ENCODE measurements around the gene SLFN5. TPM values are rescaled to one million over a fixed set of nuclear protein-coding genes. Genes with fewer than 3 reads are reported as not detected.
"Not testable (repeated sequence)": the region's sequence is repeated elsewhere in the genome, so short reads cannot be mapped to it uniquely, and the experiment has no call there.

SLFN5 gene
- 10 to 100 TPM in 2 of 4 donors, 1 to 10 TPM in 2; 4.9 to 17.9 (median 9.1) TPM for total RNA-seq

GRCh38 chr17:35242805-35243560 is at the start of gene SLFN5:
Gene SLFN5 (plus strand): TSS chr17:35243072. CDS start chr17:35258691, 15,619 bp downstream.
- Histone ChIP-seq H3K27ac (peak within 1 kb of the TSS; percentile 94), H3K9me3 (no peaks in the 10 kb centered on the region), H3K4me3 (peak within 1 kb of the TSS; percentile 67), H3K36me3 (no peaks in the 10 kb centered on the region), H3K27me3 (no peaks in the 10 kb centered on the region), H3K4me1 (peaks cover 39% of the 10 kb centered on the region)
- TF ChIP-seq CTCF (IDR thresholded peaks at IDR 0.05) (no peak), EP300 (IDR thresholded peaks at IDR 0.05) (no peak), POLR2AphosphoS5 (IDR thresholded peaks at IDR 0.05) (peak in 2 of 3 donors; percentile 85 to 87), POLR2A (IDR thresholded peaks at IDR 0.05) (peak; percentile 91)
- peak; percentile 98 for DNase-seq (ENCODE audit: low spot score in 2 of 2)
- WGBS = under 1% methylated on average over 24 of the region's 44 CpGs

- H3K36me3 ChIP-seq; H3K27ac ChIP-seq; H3K27me3 ChIP-seq; H3K4me3 ChIP-seq; DNase-seq (ENCODE audit: low spot score in 2 of 2); H3K9me3 ChIP-seq; H3K4me1 ChIP-seq: not testable (repeated sequence)
- 90% methylated on average over 12 of the region's 12 CpGs for WGBS
Observed at GRCh38 chr17:35194001-35194400, 48.9 kb upstream of the SLFN5 start, which contains the start of gene SLC35G3. Gene SLC35G3 (minus strand): TSS chr17:35194393. CDS start chr17:35194307, 86 bp downstream.

- not testable (repeated sequence) for H3K4me1 ChIP-seq; H3K9me3 ChIP-seq; H3K4me3 ChIP-seq; DNase-seq (ENCODE audit: low spot score in 2 of 2); H3K36me3 ChIP-seq; H3K27me3 ChIP-seq; H3K27ac ChIP-seq
- WGBS = 96% methylated on average over 16 of the region's 31 CpGs
Observed at GRCh38 chr17:35195062-35195461, 47.8 kb upstream of the SLFN5 start.

- not testable (repeated sequence) for H3K4me3 ChIP-seq, H3K9me3 ChIP-seq, H3K4me1 ChIP-seq
Observed at GRCh38 chr17:35202582-35202981, 40.3 kb upstream of the SLFN5 start.

GRCh38 chr17:35210741-35211140 is 32.1 kb upstream of the SLFN5 start:
- no peaks in the 10 kb centered on the region for H3K4me1 ChIP-seq
- H3K27me3 ChIP-seq = no peaks in the 10 kb centered on the region
- WGBS = 90% methylated on average over 7 of the region's 7 CpGs
- DNase-seq (ENCODE audit: low spot score in 2 of 2) = no peak
- TF ChIP-seq CTCF (IDR thresholded peaks at IDR 0.05) (no peak), POLR2A (IDR thresholded peaks at IDR 0.05) (no peak), POLR2AphosphoS5 (IDR thresholded peaks at IDR 0.05) (no peak), EP300 (IDR thresholded peaks at IDR 0.05) (no peak)
- H3K27ac ChIP-seq = no peak overlapping the region
- no peak overlapping the region for H3K4me3 ChIP-seq
- no peaks in the 10 kb centered on the region for H3K9me3 ChIP-seq
- no peaks in the 10 kb centered on the region for H3K36me3 ChIP-seq

More at GRCh38 chr17:35202582-35202981, 40.3 kb upstream of the SLFN5 start:
- 80% methylated on average over 1 of the region's 2 CpGs for WGBS
- not testable (repeated sequence) for H3K27me3 ChIP-seq; H3K36me3 ChIP-seq; H3K27ac ChIP-seq; DNase-seq (ENCODE audit: low spot score in 2 of 2)

- WGBS = 87% methylated on average over 4 of the region's 4 CpGs
- H3K9me3 ChIP-seq = no peaks in the 10 kb centered on the region
- no peak overlapping the region for H3K4me3 ChIP-seq
- TF ChIP-seq POLR2AphosphoS5 (IDR thresholded peaks at IDR 0.05) (no peak), POLR2A (IDR thresholded peaks at IDR 0.05) (no peak), EP300 (IDR thresholded peaks at IDR 0.05) (no peak), CTCF (IDR thresholded peaks at IDR 0.05) (no peak)
- H3K4me1 ChIP-seq = no peaks in the 10 kb centered on the region
- no peaks in the 10 kb centered on the region for H3K27me3 ChIP-seq
- no peak for DNase-seq (ENCODE audit: low spot score in 2 of 2)
- H3K36me3 ChIP-seq = no peaks in the 10 kb centered on the region
- no peak overlapping the region for H3K27ac ChIP-seq
Observed at GRCh38 chr17:35212668-35213067, 30.2 kb upstream of the SLFN5 start.
